ENCODE results near the gene WDR59. TPM values are rescaled to one million over a fixed set of nuclear protein-coding genes. Genes with fewer than 3 reads are reported as not detected.

The WDR59 gene
- polyA plus RNA-seq, 3 donors, result 6.7 to 44.4 (median 7.8) TPM

- H3K27ac ChIP-seq (ENCODE audit: low read depth in 1 of 2, low read length in 2 of 2), result peak overlapping the region in 1 of 2 donors; percentile 73
- peaks cover 28 to 34% (median 32%) of the 10 kb centered on the region in 3 donors for H3K27me3 Mint-ChIP-seq (ENCODE audit: low read depth in 3 of 3)
- H3K4me3 Mint-ChIP-seq, result peak overlapping the region; percentile 12 to 75
- no peaks in the 10 kb centered on the region for H4K20me1 ChIP-seq (ENCODE audit: insufficient read depth, low read length)
- H3K36me3 ChIP-seq (replicated peaks in 1 of 2; ENCODE audit: control insufficient read depth in 1 of 2, insufficient read depth in 2 of 2, low read length in 2 of 2), result peaks cover 13 to 50% of the 10 kb centered on the region in 2 donors
- H3K4me1 Mint-ChIP-seq, result peaks cover 14% of the 10 kb centered on the region
- peaks cover 69 to 78% of the 10 kb centered on the region in 2 donors for H3K36me3 Mint-ChIP-seq
- H3K4me1 ChIP-seq (ENCODE audit: control insufficient read depth in 1 of 2, insufficient read depth in 2 of 2, low read length in 2 of 2), result peaks cover 12 to 15% of the 10 kb centered on the region in 2 donors
- no peak overlapping the region for H3K4me2 ChIP-seq (replicated peaks; ENCODE audit: extremely low read depth, low read length, poor library complexity, severe bottlenecking)
- peaks cover 0 to 5% (median 2%) of the 10 kb centered on the region in 7 donors for H3K9me3 Mint-ChIP-seq
- intact Hi-C loops (cut with micrococcal nuclease), result loop anchor here in 1 of 2 donors (10.0 kb wide), 1 partner anchor 232 kb away; the partner anchor contains the start of gene MLKL
- peaks cover 5 to 16% of the 10 kb centered on the region in 2 donors for H3K27me3 ChIP-seq (ENCODE audit: control insufficient read depth in 2 of 2, insufficient read depth in 2 of 2, low read length in 2 of 2)
- peak overlapping the region; percentile 74 to 93 (median 91) for H3K27ac Mint-ChIP-seq
- H3K9ac ChIP-seq (ENCODE audit: insufficient read depth, low read length, poor library complexity, severe bottlenecking), result no peak overlapping the region
- H3K9me3 ChIP-seq (replicated peaks in 1 of 2; ENCODE audit: control insufficient read depth in 1 of 2, insufficient read depth in 1 of 2, low read length in 2 of 2), result no peaks in the 10 kb centered on the region
- TF ChIP-seq CTCF (IDR thresholded peaks at IDR 0.05), result no peak
- no peak overlapping the region for H2AFZ ChIP-seq (ENCODE audit: insufficient read depth, low read depth, low read length, poor library complexity, severe bottlenecking)
- 100% methylated on average over 4 of the region's 7 CpGs for WGBS (ENCODE audit: insufficient coverage)
- H3K79me2 ChIP-seq (ENCODE audit: insufficient read depth, low read length), result no peaks in the 10 kb centered on the region
- H3K4me3 ChIP-seq (replicated peaks in 1 of 3; ENCODE audit: low read depth in 2 of 3, low read length in 3 of 3), result no peak overlapping the region
- peak; percentile 82 to 84 (median 83) for DNase-seq
These were observed 47.9 kb downstream of the WDR59 start for GRCh38 chr16:74936902-74937560.

- H3K36me3 Mint-ChIP-seq, result peaks cover 67 to 80% of the 10 kb centered on the region in 2 donors
- H3K9me3 Mint-ChIP-seq, result peaks cover 0 to 2% (median 0%) of the 10 kb centered on the region in 7 donors
- Histone ChIP-seq H3K36me3 (replicated peaks in 1 of 2; ENCODE audit: control insufficient read depth in 1 of 2, insufficient read depth in 2 of 2, low read length in 2 of 2) (peaks cover 15 to 46% of the 10 kb centered on the region in 2 donors), H3K27me3 (ENCODE audit: control insufficient read depth in 2 of 2, insufficient read depth in 2 of 2, low read length in 2 of 2) (peaks cover 2 to 6% of the 10 kb centered on the region in 2 donors), H3K27ac (ENCODE audit: low read depth in 1 of 2, low read length in 2 of 2) (no peak overlapping the region), H3K9me3 (replicated peaks in 1 of 2; ENCODE audit: control insufficient read depth in 1 of 2, insufficient read depth in 1 of 2, low read length in 2 of 2) (no peaks in the 10 kb centered on the region), H3K9ac (ENCODE audit: insufficient read depth, low read length, poor library complexity, severe bottlenecking) (no peak overlapping the region), H3K4me3 (replicated peaks in 1 of 3; ENCODE audit: low read depth in 2 of 3, low read length in 3 of 3) (no peak overlapping the region), H4K20me1 (ENCODE audit: insufficient read depth, low read length) (no peaks in the 10 kb centered on the region), H3K4me2 (replicated peaks; ENCODE audit: extremely low read depth, low read length, poor library complexity, severe bottlenecking) (no peak overlapping the region), H3K4me1 (ENCODE audit: control insufficient read depth in 1 of 2, insufficient read depth in 2 of 2, low read length in 2 of 2) (peaks cover 2% of the 10 kb centered on the region in 2 donors), H2AFZ (ENCODE audit: insufficient read depth, low read depth, low read length, poor library complexity, severe bottlenecking) (no peak overlapping the region), H3K79me2 (ENCODE audit: insufficient read depth, low read length) (no peaks in the 10 kb centered on the region)
- no peak for TF ChIP-seq CTCF (IDR thresholded peaks at IDR 0.05)
- peaks cover 11 to 17% (median 14%) of the 10 kb centered on the region in 3 donors for H3K27me3 Mint-ChIP-seq (ENCODE audit: low read depth in 3 of 3)
- WGBS (ENCODE audit: insufficient coverage), result 100% methylated on average over 2 of the region's 3 CpGs
- H3K4me1 Mint-ChIP-seq, result peaks cover 2% of the 10 kb centered on the region
- no peak overlapping the region for H3K4me3 Mint-ChIP-seq
- DNase-seq, result no peak
- H3K27ac Mint-ChIP-seq, result no peak overlapping the region
- intact Hi-C loops (cut with micrococcal nuclease), result loop anchor here in 1 of 2 donors (10.0 kb wide), 1 partner anchor 227 kb away; the partner anchor contains the start of gene MLKL
These were observed 53.5 kb downstream of the WDR59 start for GRCh38 chr16:74931445-74931844.
